ENCODE results near the gene ELANE. TPM values are rescaled to one million over a fixed set of nuclear protein-coding genes. Genes with fewer than 3 reads are reported as not detected.
A peak's percentile ranks its signal among the peaks of the same experiment; 100 is the strongest.

Gene ELANE
- total and polyA plus RNA-seq, 2 experiments from 2014 or later = not detected

DNA sequence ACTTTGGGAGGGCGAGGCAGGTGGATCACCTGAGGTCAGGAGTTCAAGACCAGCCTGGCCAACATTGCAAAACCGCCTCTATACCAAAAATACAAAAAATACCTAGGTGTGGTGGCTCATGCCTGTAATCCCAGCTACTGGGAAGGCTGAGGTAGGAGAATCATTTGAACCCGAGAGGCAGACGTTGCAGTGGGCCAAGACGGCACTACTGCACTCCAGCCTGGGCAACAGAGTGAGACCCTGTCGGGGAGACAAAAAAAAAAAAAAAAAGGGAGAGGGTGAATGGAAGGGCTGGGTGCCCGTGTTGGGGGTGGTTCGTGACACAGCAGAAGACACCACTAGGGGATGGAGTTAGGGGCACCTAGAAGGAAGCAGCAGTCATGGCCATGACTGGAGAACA lies 18.2 kb downstream of the ELANE start:
- Histone ChIP-seq H3K36me3 (peaks cover 10% of the 10 kb centered on the region), H3K9me3 (ENCODE audit: low read depth) (no peaks in the 10 kb centered on the region), H3K4me3 (no peak overlapping the region), H3K27me3 (no peaks in the 10 kb centered on the region), H3K27ac (no peak overlapping the region), H3K4me1 (ENCODE audit: low read depth) (no peaks in the 10 kb centered on the region)
- TF ChIP-seq, protein P1, sequence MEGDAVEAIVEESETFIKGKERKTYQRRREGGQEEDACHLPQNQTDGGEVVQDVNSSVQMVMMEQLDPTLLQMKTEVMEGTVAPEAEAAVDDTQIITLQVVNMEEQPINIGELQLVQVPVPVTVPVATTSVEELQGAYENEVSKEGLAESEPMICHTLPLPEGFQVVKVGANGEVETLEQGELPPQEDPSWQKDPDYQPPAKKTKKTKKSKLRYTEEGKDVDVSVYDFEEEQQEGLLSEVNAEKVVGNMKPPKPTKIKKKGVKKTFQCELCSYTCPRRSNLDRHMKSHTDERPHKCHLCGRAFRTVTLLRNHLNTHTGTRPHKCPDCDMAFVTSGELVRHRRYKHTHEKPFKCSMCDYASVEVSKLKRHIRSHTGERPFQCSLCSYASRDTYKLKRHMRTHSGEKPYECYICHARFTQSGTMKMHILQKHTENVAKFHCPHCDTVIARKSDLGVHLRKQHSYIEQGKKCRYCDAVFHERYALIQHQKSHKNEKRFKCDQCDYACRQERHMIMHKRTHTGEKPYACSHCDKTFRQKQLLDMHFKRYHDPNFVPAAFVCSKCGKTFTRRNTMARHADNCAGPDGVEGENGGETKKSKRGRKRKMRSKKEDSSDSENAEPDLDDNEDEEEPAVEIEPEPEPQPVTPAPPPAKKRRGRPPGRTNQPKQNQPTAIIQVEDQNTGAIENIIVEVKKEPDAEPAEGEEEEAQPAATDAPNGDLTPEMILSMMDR (IDR thresholded peaks at IDR 0.05; ENCODE audit: low read depth, low read length) = no peak
- DNase-seq (ENCODE audit: low read depth in 1 of 2, low spot score in 1 of 2) = no peak

DNA sequence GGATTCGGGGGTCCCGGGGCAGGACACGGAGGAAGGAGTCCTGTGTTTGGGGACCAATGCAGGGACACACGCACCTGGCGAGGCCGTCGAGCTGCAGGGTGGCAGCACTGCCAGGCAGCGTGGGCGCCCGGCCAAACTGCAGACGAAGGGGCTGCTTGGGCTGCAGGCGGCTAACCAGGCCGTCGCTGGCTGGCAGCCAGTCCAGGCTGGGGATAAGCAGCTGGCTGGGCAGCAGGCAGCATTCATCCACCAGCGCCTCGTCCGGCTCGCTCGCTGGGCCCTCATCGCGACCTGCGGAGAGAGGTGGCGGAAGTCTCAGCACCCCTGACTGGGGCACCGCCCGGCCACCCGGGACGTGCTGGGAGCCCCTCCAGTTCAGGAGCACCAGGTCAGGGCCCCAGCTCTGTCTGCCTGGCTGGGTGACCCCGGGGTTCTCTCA lies 18.9 kb downstream of the ELANE start:
- Histone ChIP-seq H3K27me3 (no peaks in the 10 kb centered on the region), H3K36me3 (peaks cover 10% of the 10 kb centered on the region), H3K4me1 (ENCODE audit: low read depth) (no peaks in the 10 kb centered on the region), H3K27ac (no peak overlapping the region), H3K4me3 (no peak overlapping the region), H3K9me3 (ENCODE audit: low read depth) (no peaks in the 10 kb centered on the region)
- TF ChIP-seq, protein P1 (IDR thresholded peaks at IDR 0.05; ENCODE audit: low read depth, low read length) = no peak
- DNase-seq (ENCODE audit: low read depth in 1 of 2, low spot score in 1 of 2) = peak in 1 of 2 donors; percentile 50

DNA sequence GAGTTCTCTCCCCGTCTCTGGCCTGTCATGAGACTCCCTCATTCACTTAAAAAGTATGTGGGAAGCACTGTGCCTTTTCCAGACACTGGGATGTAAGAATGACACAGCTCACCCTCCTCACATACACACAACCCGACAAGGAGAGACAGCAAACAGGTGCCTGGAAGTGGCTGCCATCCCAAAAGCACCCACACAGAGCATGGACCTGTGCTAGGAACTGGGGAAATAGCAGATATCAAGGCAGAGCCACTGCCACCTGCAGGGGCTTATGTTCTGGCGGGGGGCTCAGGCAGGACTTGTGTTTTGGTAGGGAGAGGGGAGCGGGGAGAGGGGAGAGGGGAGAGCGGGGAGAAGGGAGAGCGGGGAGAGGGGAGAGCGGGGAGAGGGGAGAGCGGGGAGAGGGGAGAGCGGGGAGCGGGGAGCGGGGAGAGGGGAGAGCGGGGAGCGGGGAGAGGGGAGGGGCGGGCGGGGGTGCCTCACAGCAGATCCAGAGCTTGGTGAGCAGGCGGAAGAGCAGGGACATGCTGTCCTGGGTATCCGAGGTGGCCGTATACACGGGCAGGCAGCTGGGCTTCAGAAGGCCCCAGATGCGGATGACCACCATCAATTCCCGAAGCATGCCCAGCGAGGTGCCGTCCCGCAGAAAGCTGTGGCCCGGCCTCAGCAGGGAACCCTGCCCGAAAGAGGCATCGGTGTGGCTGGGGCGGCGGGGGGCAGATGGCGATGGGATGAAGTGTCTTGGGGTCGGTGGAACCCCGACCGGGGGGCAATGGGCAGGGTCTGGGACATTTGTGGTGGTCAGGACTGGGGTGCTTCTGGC lies 19.6 kb downstream of the ELANE start:
- Histone ChIP-seq H3K36me3 (peaks cover 10% of the 10 kb centered on the region), H3K27ac (no peak overlapping the region), H3K27me3 (no peaks in the 10 kb centered on the region), H3K4me1 (ENCODE audit: low read depth) (no peaks in the 10 kb centered on the region), H3K9me3 (ENCODE audit: low read depth) (no peaks in the 10 kb centered on the region), H3K4me3 (no peak overlapping the region)
- DNase-seq (ENCODE audit: low read depth in 1 of 2, low spot score in 1 of 2) = peak; percentile 23 to 56
- TF ChIP-seq, protein P1 (IDR thresholded peaks at IDR 0.05; ENCODE audit: low read depth, low read length) = no peak

DNA sequence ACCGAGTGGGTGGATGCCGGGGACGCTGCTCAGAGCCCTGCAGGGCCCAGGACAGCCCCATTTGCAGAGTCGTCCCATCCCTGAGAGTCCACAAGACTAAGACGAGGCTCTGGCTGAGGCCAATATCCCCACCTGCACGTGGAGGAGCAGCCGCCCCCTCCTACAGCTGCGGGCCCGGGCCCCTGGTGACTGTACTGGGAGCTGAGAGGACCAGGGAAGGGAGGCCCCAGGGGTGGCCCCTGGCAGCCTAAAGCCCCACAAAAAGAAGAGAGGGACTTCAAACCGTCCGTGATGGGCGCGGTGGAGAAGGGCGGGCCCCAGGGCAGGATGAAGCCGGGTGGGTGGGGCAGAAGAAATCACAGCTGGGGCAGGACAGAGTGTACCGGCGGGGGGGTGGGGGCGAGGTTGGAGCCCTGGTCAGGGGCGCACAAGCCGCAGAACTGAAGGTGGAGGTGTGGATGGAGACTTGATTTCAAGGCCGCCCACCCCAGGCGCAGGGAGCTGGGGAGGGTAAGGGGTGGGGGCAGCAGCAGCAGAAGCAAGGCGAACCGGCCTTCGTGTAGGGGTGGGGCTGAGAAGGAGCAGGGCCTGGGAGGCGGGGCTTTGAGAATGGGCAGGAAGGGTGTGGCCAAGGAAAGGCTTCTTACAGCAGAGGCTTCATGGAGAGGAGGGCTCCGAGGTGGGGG lies 20.3 kb downstream of the ELANE start:
- Histone ChIP-seq H3K9me3 (ENCODE audit: low read depth) (no peaks in the 10 kb centered on the region), H3K36me3 (peaks cover 10% of the 10 kb centered on the region), H3K4me3 (no peak overlapping the region), H3K4me1 (ENCODE audit: low read depth) (no peaks in the 10 kb centered on the region), H3K27me3 (no peaks in the 10 kb centered on the region), H3K27ac (no peak overlapping the region)
- TF ChIP-seq, protein P1 (IDR thresholded peaks at IDR 0.05; ENCODE audit: low read depth, low read length) = no peak
- peak; percentile 53 to 89 for DNase-seq (ENCODE audit: low read depth in 1 of 2, low spot score in 1 of 2)

DNA sequence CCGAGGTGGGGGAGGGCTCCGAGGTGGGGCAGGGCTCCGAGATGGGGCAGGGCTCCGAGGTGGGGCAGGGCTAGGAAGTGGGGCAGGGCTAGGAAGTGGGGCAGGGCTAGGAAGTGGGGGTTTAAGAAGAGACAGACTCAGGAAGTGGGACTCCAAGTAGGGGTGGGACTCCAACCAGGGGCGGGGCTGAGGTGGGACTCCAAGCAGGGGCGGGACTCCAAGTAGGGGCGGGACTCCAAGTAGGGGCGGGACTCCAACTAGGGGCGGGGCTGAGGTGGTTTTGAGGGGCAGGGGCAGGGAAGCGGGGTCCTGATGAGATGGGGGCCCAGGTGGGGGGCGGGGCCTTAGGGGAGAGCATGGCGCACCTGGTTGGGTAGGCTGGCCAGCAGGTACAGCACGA lies 21.0 kb downstream of the ELANE start:
- TF ChIP-seq, protein P1 (IDR thresholded peaks at IDR 0.05; ENCODE audit: low read depth, low read length) = no peak
- Histone ChIP-seq H3K4me3 (no peak overlapping the region), H3K4me1 (ENCODE audit: low read depth) (no peaks in the 10 kb centered on the region), H3K27me3 (no peaks in the 10 kb centered on the region), H3K36me3 (peaks cover 4% of the 10 kb centered on the region), H3K27ac (no peak overlapping the region), H3K9me3 (ENCODE audit: low read depth) (no peaks in the 10 kb centered on the region)
- DNase-seq (ENCODE audit: low read depth in 1 of 2, low spot score in 1 of 2) = peak; percentile 36 to 80

All from cardiac muscle cell (in vitro differentiated cells and primary cell).